Measurements from ENCODE around the gene PIH1D1. TPM values are rescaled to one million over a fixed set of nuclear protein-coding genes. Genes with fewer than 3 reads are reported as not detected.

The PIH1D1 gene
- total and polyA plus RNA-seq, 2 experiments from 2014 or later: 103 to 164 TPM

GRCh38 chr19:49470615-49470978 lies 19.0 kb upstream of the PIH1D1 start:
- no peak overlapping the region for H3K4me3 ChIP-seq
- H4K20me1 ChIP-seq (replicated peaks; ENCODE audit: insufficient read depth): no peaks in the 10 kb centered on the region; the same call in 1 of the 2 replicates
- no peaks in the 10 kb centered on the region for H3K9me2 ChIP-seq (ENCODE audit: insufficient read depth)
- peak overlapping the region; percentile 32; the same call in 1 of the 2 replicates for H3K27ac ChIP-seq (ENCODE audit: low read depth)
- ATAC-seq: no peak
- no peak overlapping the region for H2AFZ ChIP-seq
- H3K27me3 Mint-ChIP-seq (ENCODE audit: insufficient read depth, low read depth, poor library complexity): peaks cover 14% of the 10 kb centered on the region
- H3F3A ChIP-seq (replicated peaks; ENCODE audit: low read depth): 0 out of 2 replicates have a peak, but pooled peaks cover 19% of the 10 kb centered on the region
- no peak overlapping the region for H3K4me2 ChIP-seq
- no peak overlapping the region for H3K27ac Mint-ChIP-seq
- peaks cover 12% of the 10 kb centered on the region for H3K4me1 Mint-ChIP-seq
- H3K4me1 ChIP-seq (ENCODE audit: insufficient read depth): peaks cover 9% of the 10 kb centered on the region; the same call in 1 of the 2 replicates
- H3K9me3 Mint-ChIP-seq: no peaks in the 10 kb centered on the region
- no peaks in the 10 kb centered on the region; the same call in 1 of the 2 replicates for H3K27me3 ChIP-seq (ENCODE audit: insufficient read depth)
- no peaks in the 10 kb centered on the region for H3K79me2 ChIP-seq (replicated peaks; ENCODE audit: insufficient read depth)
- DNase-seq (ENCODE audit: low spot score): no peak
- H3K36me3 ChIP-seq (ENCODE audit: insufficient read depth): no peaks in the 10 kb centered on the region
- no peak overlapping the region for H3K4me3 Mint-ChIP-seq
- no peak for TF ChIP-seq ZNF462 (CRISPR knock-in tag; IDR thresholded peaks at IDR 0.05)
- TF ChIP-seq CREB1 (CRISPR knock-in tag; IDR thresholded peaks at IDR 0.05; ENCODE audit: low read depth): no peak
- TF ChIP-seq, protein P1, sequence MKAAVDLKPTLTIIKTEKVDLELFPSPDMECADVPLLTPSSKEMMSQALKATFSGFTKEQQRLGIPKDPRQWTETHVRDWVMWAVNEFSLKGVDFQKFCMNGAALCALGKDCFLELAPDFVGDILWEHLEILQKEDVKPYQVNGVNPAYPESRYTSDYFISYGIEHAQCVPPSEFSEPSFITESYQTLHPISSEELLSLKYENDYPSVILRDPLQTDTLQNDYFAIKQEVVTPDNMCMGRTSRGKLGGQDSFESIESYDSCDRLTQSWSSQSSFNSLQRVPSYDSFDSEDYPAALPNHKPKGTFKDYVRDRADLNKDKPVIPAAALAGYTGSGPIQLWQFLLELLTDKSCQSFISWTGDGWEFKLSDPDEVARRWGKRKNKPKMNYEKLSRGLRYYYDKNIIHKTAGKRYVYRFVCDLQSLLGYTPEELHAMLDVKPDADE (IDR thresholded peaks at IDR 0.05): no peak
- TF ChIP-seq EZH2 (IDR thresholded peaks at IDR 0.05; ENCODE audit: low read depth, unreplicated experiment): no peak
- no peak for TF ChIP-seq STAT1 (IDR thresholded peaks at IDR 0.05; ENCODE audit: unreplicated experiment)
- TF ChIP-seq NANOG (IDR thresholded peaks at IDR 0.05; ENCODE audit: borderline replicate concordance): no peak
- no peak for TF ChIP-seq ZNF331 (CRISPR knock-in tag; IDR thresholded peaks at IDR 0.05; ENCODE audit: low read depth)
- no peak for TF ChIP-seq ZNF114 (CRISPR knock-in tag; IDR thresholded peaks at IDR 0.05)
- TF ChIP-seq EZH2phosphoT487 (IDR thresholded peaks at IDR 0.05; ENCODE audit: unreplicated experiment): no peak
- TF ChIP-seq POLR2AphosphoS5 (IDR thresholded peaks at IDR 0.05; ENCODE audit: low read depth): no peak
- TF ChIP-seq CTCF (conservative IDR thresholded peaks at IDR 0.05; ENCODE audit: low read depth in 2 of 2): no peak
- TF ChIP-seq JUNB (IDR thresholded peaks at IDR 0.05; ENCODE audit: unreplicated experiment): no peak
- TF ChIP-seq, protein P2, sequence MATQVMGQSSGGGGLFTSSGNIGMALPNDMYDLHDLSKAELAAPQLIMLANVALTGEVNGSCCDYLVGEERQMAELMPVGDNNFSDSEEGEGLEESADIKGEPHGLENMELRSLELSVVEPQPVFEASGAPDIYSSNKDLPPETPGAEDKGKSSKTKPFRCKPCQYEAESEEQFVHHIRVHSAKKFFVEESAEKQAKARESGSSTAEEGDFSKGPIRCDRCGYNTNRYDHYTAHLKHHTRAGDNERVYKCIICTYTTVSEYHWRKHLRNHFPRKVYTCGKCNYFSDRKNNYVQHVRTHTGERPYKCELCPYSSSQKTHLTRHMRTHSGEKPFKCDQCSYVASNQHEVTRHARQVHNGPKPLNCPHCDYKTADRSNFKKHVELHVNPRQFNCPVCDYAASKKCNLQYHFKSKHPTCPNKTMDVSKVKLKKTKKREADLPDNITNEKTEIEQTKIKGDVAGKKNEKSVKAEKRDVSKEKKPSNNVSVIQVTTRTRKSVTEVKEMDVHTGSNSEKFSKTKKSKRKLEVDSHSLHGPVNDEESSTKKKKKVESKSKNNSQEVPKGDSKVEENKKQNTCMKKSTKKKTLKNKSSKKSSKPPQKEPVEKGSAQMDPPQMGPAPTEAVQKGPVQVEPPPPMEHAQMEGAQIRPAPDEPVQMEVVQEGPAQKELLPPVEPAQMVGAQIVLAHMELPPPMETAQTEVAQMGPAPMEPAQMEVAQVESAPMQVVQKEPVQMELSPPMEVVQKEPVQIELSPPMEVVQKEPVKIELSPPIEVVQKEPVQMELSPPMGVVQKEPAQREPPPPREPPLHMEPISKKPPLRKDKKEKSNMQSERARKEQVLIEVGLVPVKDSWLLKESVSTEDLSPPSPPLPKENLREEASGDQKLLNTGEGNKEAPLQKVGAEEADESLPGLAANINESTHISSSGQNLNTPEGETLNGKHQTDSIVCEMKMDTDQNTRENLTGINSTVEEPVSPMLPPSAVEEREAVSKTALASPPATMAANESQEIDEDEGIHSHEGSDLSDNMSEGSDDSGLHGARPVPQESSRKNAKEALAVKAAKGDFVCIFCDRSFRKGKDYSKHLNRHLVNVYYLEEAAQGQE (IDR thresholded peaks at IDR 0.05; ENCODE audit: unreplicated experiment): no peak
- peaks cover 21% of the 10 kb centered on the region for H3K36me3 Mint-ChIP-seq (ENCODE audit: low read depth)

Measured in GM23338 (cell line).